Endothelial cell of umbilical vein (primary cell): ENCODE data around the gene MYOM3. TPM values are rescaled to one million over a fixed set of nuclear protein-coding genes. Genes with fewer than 3 reads are reported as not detected.

Source experiments
- BruUV-seq: library from RNA; stranded (reverse); fragments of 400-500 nt; replicated peaks from 2 replicates; lab custom pipeline; 2021; lab: Mats Ljungman, UMichigan
- CTCF ChIA-PET: fragments of 300-600, 350-600 bp; sonication (Branson Sonifier 250); formaldehyde crosslinking; loops from one replicate; lab custom pipeline; 2021; ENCODE audit warnings: antibody characterized with exemption, inconsistent platforms; lab: Charles Lee
- POLR2A ChIA-PET: fragments of 300-600, 350-600 bp; sonication (Branson Sonifier 250); formaldehyde crosslinking; loops from one replicate; lab custom pipeline; 2021; ENCODE audit warnings: antibody characterized with exemption, inconsistent platforms; lab: Charles Lee
- DNase-seq: peaks from one replicate; pipeline ENCODE4 v3.0.0-alpha.2; 2011; ENCODE audit warnings: low read depth, low spot score
- FAIRE-seq: peaks from 2 replicates; lab custom pipeline; 2011; peaks lifted over from hg19 to GRCh38; lab: Jason Lieb, UNC
- H2AFZ ChIP-seq: 2 replicates; pipeline ENCODE4 v1.6.0; 2012; ENCODE audit warnings: low read depth, low read length, control low read depth, inconsistent platforms
- H3K27ac ChIP-seq: 2 replicates; pipeline ENCODE4 v1.5.1; 2011; ENCODE audit warnings: low read depth, mild to moderate bottlenecking, control low read depth, low read length, moderate library complexity; ENCODE audit not compliant: insufficient read depth
- H3K27me3 ChIP-seq, 2 experiments: 2 replicates each; pipeline versions ENCODE4 v1.6.0 to v1.6.1; 2011; ENCODE audit warnings: low read length in 2 of 2, mixed read lengths in 1 of 2; ENCODE audit not compliant: control insufficient read depth in 2 of 2, insufficient read depth in 2 of 2
- H3K36me3 ChIP-seq, 2 experiments: 2 replicates in 1 of 2; 3 replicates in 1 of 2; pipeline ENCODE4 v1.5.1; 2011; ENCODE audit warnings: low read length in 2 of 2, mild to moderate bottlenecking in 1 of 2, moderate library complexity in 1 of 2; ENCODE audit not compliant: control insufficient read depth in 2 of 2, insufficient read depth in 2 of 2; ENCODE audit errors: extremely low read depth in 1 of 2
- H3K4me1 ChIP-seq: 3 replicates; pipeline ENCODE4 v1.5.1; 2011; ENCODE audit warnings: mild to moderate bottlenecking, low read length; ENCODE audit not compliant: control insufficient read depth, insufficient read depth; ENCODE audit errors: extremely low read depth
- H3K4me2 ChIP-seq: 2 replicates; pipeline ENCODE4 v1.6.1; 2011; ENCODE audit warnings: low read length, control low read depth, mixed read lengths; ENCODE audit not compliant: insufficient read depth
- H3K4me3 ChIP-seq, 3 experiments: fragments of 200-600 bp in 1 of 3; sonication (generic), shearing (Covaris generic) in 1 of 3; replicated peaks in 1 of 3; 2 replicates each; pipeline ENCODE4 v1.5.1; 2011 to 2016; ENCODE audit warnings: control low read depth in 3 of 3, low read length in 3 of 3, mild to moderate bottlenecking in 2 of 3, inconsistent platforms in 1 of 3, low read depth in 1 of 3, moderate library complexity in 1 of 3; ENCODE audit not compliant: insufficient read depth in 1 of 3
- H3K79me2 ChIP-seq: 2 replicates; pipeline ENCODE4 v1.6.0; 2012; ENCODE audit warnings: low read length, inconsistent platforms; ENCODE audit not compliant: control insufficient read depth, insufficient read depth
- H3K9ac ChIP-seq: replicated peaks from 2 replicates; pipeline ENCODE3; 2011; ENCODE audit warnings: low read length, control low read depth; ENCODE audit not compliant: insufficient read depth; ENCODE audit errors: extremely low read depth
- H3K9me1 ChIP-seq: replicated peaks from 3 replicates; pipeline ENCODE4 v1.6.0; 2011; ENCODE audit warnings: mild to moderate bottlenecking, low read length; ENCODE audit not compliant: control insufficient read depth, insufficient read depth; ENCODE audit errors: extremely low read depth
- H3K9me3 ChIP-seq: replicated peaks from 2 replicates; pipeline ENCODE4 v1.5.1; 2012; ENCODE audit warnings: low read length, inconsistent platforms; ENCODE audit not compliant: control insufficient read depth, insufficient read depth
- H4K20me1 ChIP-seq: replicated peaks from 2 replicates; pipeline ENCODE3; 2011; ENCODE audit warnings: mild to moderate bottlenecking, low read length; ENCODE audit not compliant: control insufficient read depth, insufficient read depth; ENCODE audit errors: extremely low read depth
- CTCF ChIP-seq, 2 donors: IDR thresholded peaks; 1 replicate in 1 of 2; 2 replicates in 1 of 2; pipeline ENCODE4 v1.5.1; 2011; ENCODE audit warnings: low read length in 2 of 2, mild to moderate bottlenecking in 2 of 2, moderate library complexity in 2 of 2, control low read depth in 1 of 2, inconsistent platforms in 1 of 2, low read depth in 1 of 2; ENCODE audit not compliant: insufficient read depth in 1 of 2; ENCODE audit errors: extremely low read depth in 1 of 2
- EZH2 ChIP-seq: IDR thresholded peaks from 2 replicates; pipeline ENCODE4 v1.6.1; 2012; ENCODE audit warnings: borderline replicate concordance, low read depth, mild to moderate bottlenecking, moderate library complexity, low read length, inconsistent platforms; ENCODE audit not compliant: severe bottlenecking
- FOS ChIP-seq: IDR thresholded peaks from 2 replicates; pipeline ENCODE4 v1.6.1; 2011; ENCODE audit warnings: mild to moderate bottlenecking, low read length, moderate library complexity, borderline replicate concordance; ENCODE audit not compliant: insufficient read depth
- GATA2 ChIP-seq: IDR thresholded peaks from 2 replicates; pipeline ENCODE4 v1.7.0; 2011; ENCODE audit warnings: low read depth, mild to moderate bottlenecking, moderate library complexity, mixed read lengths, low read length; ENCODE audit not compliant: insufficient read length, insufficient read depth
- JUN ChIP-seq: IDR thresholded peaks from 2 replicates; pipeline ENCODE4 v1.6.1; 2011; ENCODE audit warnings: borderline replicate concordance, low read depth; ENCODE audit not compliant: insufficient read length, insufficient read depth
- MAX ChIP-seq: IDR thresholded peaks from 2 replicates; pipeline ENCODE4 v1.6.1; 2011; ENCODE audit not compliant: insufficient read depth, insufficient read length
- MYC ChIP-seq: IDR thresholded peaks from one replicate; pipeline ENCODE4 v1.6.1; 2011; ENCODE audit warnings: mild to moderate bottlenecking, low read depth, low read length
- POLR2A ChIP-seq: IDR thresholded peaks from 2 replicates; pipeline ENCODE4 v1.6.1; 2012; ENCODE audit warnings: low read depth, mild to moderate bottlenecking, control low read depth, low read length
- POLR2AphosphoS5 ChIP-seq: IDR thresholded peaks from 2 replicates; pipeline ENCODE4 v1.6.1; 2012; ENCODE audit warnings: low read depth, mild to moderate bottlenecking, control low read depth, low read length, moderate library complexity; ENCODE audit not compliant: insufficient read depth
- dilution Hi-C: fragments of 300-500 bp; cut with MboI; formaldehyde crosslinking; loops from one replicate; pipeline ENCODE4 v1.15.0; 2019; ENCODE audit warnings: low sequenced_read_pairs; ENCODE audit not compliant: extremely low pct_ligation_motif_present
- intact Hi-C: fragments of 100-400 bp; cut with micrococcal nuclease; formaldehyde crosslinking; loops from one replicate; pipeline ENCODE4 v1.10.0; 2022
- polyA plus RNA-seq, 4 experiments: library from polyadenylated mRNA; depleted of rRNA in 3 of 4; stranded (reverse) in 3 of 4; unstranded in 1 of 4; fragments of >200 nt; gene quantifications; 2 replicates each; pipeline versions ENCODE4 v1.2.1 to v1.2.3, GENCODE V29; 2011 to 2012; ENCODE audit warnings: missing spikeins in 1 of 4
- total RNA-seq: library from RNA; stranded (reverse); gene quantifications from 2 replicates; pipeline ENCODE4 v1.2.3, GENCODE V29; 2021

Gene MYOM3
- total and polyA plus RNA-seq, 2 donors (not counting 3 experiments of a cell fraction or from before 2014, with no cell fraction given): 0.11 to 0.40 TPM

GRCh38 chr1:24082372-24082771, 29.6 kb downstream of the MYOM3 start:
- Histone ChIP-seq H3K9me1 (no peaks in the 10 kb centered on the region), H2AFZ (no peak overlapping the region), H3K27ac (no peak overlapping the region), H4K20me1 (no peaks in the 10 kb centered on the region), H3K9ac (no peak overlapping the region), H3K4me3 (no peak overlapping the region), H3K27me3 (peaks cover 0 to 2% of the 10 kb centered on the region in 2 experiments), H3K79me2 (no peaks in the 10 kb centered on the region), H3K4me2 (no peak overlapping the region), H3K9me3 (no peaks in the 10 kb centered on the region), H3K36me3 (no peaks in the 10 kb centered on the region), H3K4me1 (no peaks in the 10 kb centered on the region)
- no peak for DNase-seq
- no peak for FAIRE-seq
- CTCF ChIA-PET: interaction anchor here (1.0 to 1.4 kb wide), 3 partner anchors 68 to 166 kb away, joined by 3 to 4 read pairs (median 3); no protein-coding TSS in a partner anchor
- intact Hi-C loops (no loop called here), dilution Hi-C loops (no loop called here)
- no TSS peak for BruUV-seq
- no peak for TF ChIP-seq GATA2
- no peak for TF ChIP-seq MAX
- no peak for TF ChIP-seq POLR2A
- no peak for TF ChIP-seq CTCF (IDR thresholded peaks at IDR 0.05; ENCODE audit: extremely low read depth in 1 of 2, insufficient read depth in 1 of 2, low read depth in 1 of 2, low read length in 2 of 2)
- TF ChIP-seq JUN: no peak
- no peak for TF ChIP-seq POLR2AphosphoS5
- TF ChIP-seq EZH2: no peak
- TF ChIP-seq MYC: no peak
- TF ChIP-seq FOS: no peak
- POLR2A ChIA-PET: no interaction called here
